ENCODE measurements around the gene MTF1.

Gene MTF1

DNA sequence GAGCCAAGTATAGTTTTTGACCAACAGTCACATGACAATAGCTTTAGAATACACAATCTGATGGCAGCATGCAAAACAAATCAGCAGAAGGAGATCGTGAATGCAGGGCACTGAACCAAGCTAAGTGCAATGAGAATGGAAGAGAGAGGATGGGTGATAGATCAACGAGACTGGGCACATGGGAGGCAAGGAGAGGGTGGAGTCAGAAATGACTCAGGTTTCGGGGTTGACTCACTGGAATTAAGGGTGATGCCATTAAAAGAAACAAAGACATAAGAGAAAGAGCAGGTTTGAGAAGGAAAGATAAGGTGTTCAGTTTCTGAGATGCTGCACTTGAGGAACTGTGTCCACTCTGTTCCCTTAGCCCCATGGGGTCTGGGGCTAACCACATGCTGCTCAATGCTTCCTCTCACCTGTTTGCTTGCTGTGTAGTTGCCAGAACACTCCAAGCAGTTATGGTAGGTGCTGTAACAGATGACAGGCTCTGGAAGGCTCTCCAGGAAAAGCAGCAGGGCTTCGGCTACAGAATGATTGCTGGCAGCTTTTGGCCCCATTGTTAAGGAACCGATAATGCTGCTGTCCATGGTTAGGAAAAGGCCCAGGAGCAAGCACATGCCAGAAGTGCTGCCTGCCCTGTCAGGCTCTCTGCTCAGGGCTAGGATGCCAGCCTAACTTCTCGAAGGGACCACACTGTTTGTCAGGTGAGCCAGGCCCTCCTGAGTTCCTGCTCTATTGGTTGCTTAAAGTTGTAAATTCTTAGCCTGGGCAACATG lies 6.1 kb upstream of the MTF1 start:
- no peak for TF ChIP-seq CTCF (conservative IDR thresholded peaks at IDR 0.05; ENCODE audit: low read depth, low read length)
- DNase-seq (ENCODE audit: low read depth), result no peak
- H3K4me3 ChIP-seq (ENCODE audit: low read length), result no peak overlapping the region

DNA sequence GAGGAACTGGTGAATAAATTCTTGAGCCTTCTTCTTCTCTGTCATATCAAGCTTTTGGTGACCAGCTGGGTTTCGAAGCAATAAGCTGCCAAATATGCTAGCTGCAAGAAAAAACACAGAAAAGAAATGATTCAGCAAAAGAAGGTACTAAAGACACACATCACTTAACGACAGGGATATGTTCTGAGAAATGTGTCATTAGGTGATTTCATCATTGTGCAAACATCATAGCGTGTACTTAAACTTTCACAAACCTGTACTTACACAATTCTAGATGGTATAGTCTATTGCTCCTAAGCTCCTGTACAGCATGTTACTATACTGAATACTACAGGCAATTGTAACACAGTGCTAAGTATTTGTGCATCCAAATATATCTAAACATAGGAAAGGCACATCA lies 2.9 kb upstream of the MTF1 start:
- TF ChIP-seq CTCF (conservative IDR thresholded peaks at IDR 0.05; ENCODE audit: low read depth, low read length), result no peak
- no peak for DNase-seq (ENCODE audit: low read depth)
- no peak overlapping the region for H3K4me3 ChIP-seq (ENCODE audit: low read length)

DNA sequence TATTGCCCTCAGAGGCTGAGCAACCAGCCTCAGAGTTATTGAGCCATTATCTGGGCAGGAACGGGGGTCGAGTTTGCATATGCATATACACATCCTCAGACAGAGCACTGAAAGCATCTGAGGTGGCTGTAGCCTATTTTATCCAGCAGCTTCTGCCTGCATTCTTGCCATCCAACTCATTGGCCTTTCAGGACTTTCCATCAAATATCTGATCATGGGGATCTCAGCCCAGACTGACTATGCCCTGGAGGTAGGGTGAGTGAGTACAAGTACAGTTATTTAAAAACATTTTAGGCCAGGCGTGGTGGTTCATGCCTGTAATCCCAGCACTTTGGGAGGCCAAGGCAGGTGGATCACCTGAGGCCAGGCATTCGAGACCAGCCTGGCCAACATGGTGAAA lies 1.8 kb upstream of the MTF1 start:
- DNase-seq (ENCODE audit: low read depth), result no peak
- no peak for TF ChIP-seq CTCF (conservative IDR thresholded peaks at IDR 0.05; ENCODE audit: low read depth, low read length)

GRCh38 chr1:37860346-37860666 lies 914 bp upstream of the MTF1 start:
- H3K4me3 ChIP-seq (ENCODE audit: low read length), result peak overlapping the region; percentile 86
- TF ChIP-seq CTCF (conservative IDR thresholded peaks at IDR 0.05; ENCODE audit: low read depth, low read length), result no peak
- DNase-seq (ENCODE audit: low read depth), result no peak

More for the DNA sequence above, 1.8 kb upstream of the MTF1 start:
- no peak overlapping the region for H3K4me3 ChIP-seq (ENCODE audit: low read length)

DNA sequence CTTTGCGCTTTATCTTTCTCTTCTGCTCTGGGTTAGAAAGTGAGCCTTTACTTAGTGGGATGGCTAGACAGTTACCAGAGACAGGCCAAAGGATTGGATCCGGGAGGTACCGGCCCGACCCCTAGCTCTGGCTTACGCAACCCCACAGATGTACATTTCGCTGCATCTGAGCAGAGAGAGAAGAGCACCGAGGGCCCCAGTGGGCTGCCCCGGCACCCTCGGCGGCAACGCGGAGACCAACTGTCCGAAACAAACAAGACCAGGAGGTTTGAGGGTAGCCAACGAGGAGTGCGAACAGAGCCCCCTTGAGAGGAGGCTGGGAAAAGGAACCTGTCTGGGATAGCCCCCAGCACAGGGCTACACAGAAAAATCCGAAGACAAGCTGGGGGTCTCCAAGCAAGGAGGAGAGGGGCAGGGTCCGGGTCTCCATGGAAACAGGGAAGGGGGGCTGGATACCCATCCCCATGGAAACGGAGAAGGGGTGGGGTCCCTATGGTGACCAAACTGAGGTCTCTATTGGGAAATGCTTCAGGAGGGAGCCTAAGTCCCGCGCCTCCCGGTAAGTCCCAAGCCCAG lies 373 bp downstream of the MTF1 start:
- H3K4me3 ChIP-seq (ENCODE audit: low read length), result peak overlapping the region; percentile 86
- TF ChIP-seq CTCF (conservative IDR thresholded peaks at IDR 0.05; ENCODE audit: low read depth, low read length), result no peak
- no peak for DNase-seq (ENCODE audit: low read depth)

DNA sequence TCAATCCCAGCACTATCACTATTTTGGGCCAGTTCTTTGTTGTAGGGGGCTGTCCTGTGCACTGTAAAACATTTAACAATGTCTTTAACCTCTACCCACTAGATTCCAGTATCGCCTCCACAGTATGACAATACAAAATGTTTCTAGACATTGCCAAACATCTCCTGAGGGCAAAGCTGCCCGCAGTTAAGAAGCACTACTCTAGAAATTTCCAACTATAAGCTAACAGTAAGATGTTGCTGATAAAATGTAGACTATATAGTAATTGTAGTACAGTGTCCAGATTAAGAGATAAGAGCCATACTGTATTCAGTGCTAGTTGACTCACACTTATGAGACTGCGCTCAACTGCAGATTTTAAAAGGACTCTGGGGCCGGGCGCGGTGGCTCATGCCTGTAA lies 5.0 kb downstream of the MTF1 start:
- no peak for DNase-seq (ENCODE audit: low read depth)
- no peak overlapping the region for H3K4me3 ChIP-seq (ENCODE audit: low read length)
- no peak for TF ChIP-seq CTCF (conservative IDR thresholded peaks at IDR 0.05; ENCODE audit: low read depth, low read length)

DNA sequence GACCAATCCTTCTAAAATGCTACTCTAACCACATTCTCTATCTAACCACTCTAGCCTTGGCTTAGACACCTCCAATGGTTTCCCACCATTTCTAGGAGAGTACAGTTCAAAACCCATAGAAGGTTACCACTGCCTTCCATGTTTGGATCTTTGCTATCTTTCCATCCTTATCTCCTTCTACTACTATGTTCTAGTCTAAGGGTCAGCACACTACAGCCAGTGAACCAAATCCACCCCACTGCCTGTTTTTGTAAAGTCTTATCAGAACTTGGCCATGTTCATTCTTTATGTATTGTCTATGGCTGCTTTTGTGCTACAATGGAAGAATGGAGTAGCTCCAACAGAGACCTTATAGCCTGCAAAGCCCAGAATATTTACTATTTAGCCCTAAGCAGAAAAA lies 6.2 kb downstream of the MTF1 start:
- no peak for TF ChIP-seq CTCF (conservative IDR thresholded peaks at IDR 0.05; ENCODE audit: low read depth, low read length)
- H3K4me3 ChIP-seq (ENCODE audit: low read length), result no peak overlapping the region
- DNase-seq (ENCODE audit: low read depth), result no peak
